HEK293T (cell line): ENCODE results near the gene EYS.

Experiments used
- ARNT ChIP-seq: fragments of 450-650 bp; IDR thresholded peaks from 2 replicates; pipeline ENCODE4 v1.6.1; 2017; ENCODE audit warnings: mild to moderate bottlenecking
- BHLHE40 ChIP-seq: fragments of 450-650 bp; IDR thresholded peaks from 2 replicates; pipeline ENCODE4 v1.6.1; 2016; ENCODE audit warnings: mild to moderate bottlenecking, moderate library complexity, borderline replicate concordance
- CTBP1 ChIP-seq: fragments of 450-650 bp; IDR thresholded peaks from 2 replicates; pipeline ENCODE4 v1.6.1; 2016; ENCODE audit warnings: borderline replicate concordance
- ELF4 ChIP-seq: fragments of 450-650 bp; IDR thresholded peaks from 2 replicates; pipeline ENCODE4 v1.6.1; 2017; ENCODE audit warnings: antibody characterized with exemption
- FOXA1 ChIP-seq: fragments of 450-650 bp; IDR thresholded peaks from 2 replicates; pipeline ENCODE4 v1.6.1; 2016; ENCODE audit warnings: mild to moderate bottlenecking
- FOXK2 ChIP-seq: fragments of 450-650 bp; IDR thresholded peaks from 2 replicates; pipeline ENCODE4 v1.6.1; 2016; ENCODE audit warnings: mild to moderate bottlenecking
- FOXM1 ChIP-seq: fragments of 450-650 bp; IDR thresholded peaks from 2 replicates; pipeline ENCODE4 v1.6.1; 2017; ENCODE audit warnings: mild to moderate bottlenecking, borderline replicate concordance
- HDGF ChIP-seq: fragments of 450-650 bp; IDR thresholded peaks from 2 replicates; pipeline ENCODE4 v1.6.1; 2017; ENCODE audit warnings: antibody characterized with exemption, borderline replicate concordance
- L3MBTL2 ChIP-seq: fragments of 450-650 bp; conservative IDR thresholded peaks from 2 replicates; pipeline ENCODE4 v1.6.1; 2016; ENCODE audit warnings: mild to moderate bottlenecking
- NFRKB ChIP-seq: fragments of 450-650 bp; IDR thresholded peaks from 2 replicates; pipeline ENCODE4 v1.6.1; 2016; ENCODE audit warnings: mild to moderate bottlenecking, moderate library complexity
- SP1 ChIP-seq: fragments of 450-650 bp; IDR thresholded peaks from 2 replicates; pipeline ENCODE4 v1.6.1; 2017
- SUZ12 ChIP-seq: fragments of 450-650 bp; IDR thresholded peaks from 2 replicates; pipeline ENCODE4 v1.6.1; 2016; ENCODE audit warnings: mild to moderate bottlenecking
- TARDBP ChIP-seq: fragments of 450-650 bp; IDR thresholded peaks from 2 replicates; pipeline ENCODE4 v1.6.1; 2016
- ZNF384 ChIP-seq: fragments of 450-650 bp; IDR thresholded peaks from 2 replicates; pipeline ENCODE4 v1.6.1; 2016

DNA sequence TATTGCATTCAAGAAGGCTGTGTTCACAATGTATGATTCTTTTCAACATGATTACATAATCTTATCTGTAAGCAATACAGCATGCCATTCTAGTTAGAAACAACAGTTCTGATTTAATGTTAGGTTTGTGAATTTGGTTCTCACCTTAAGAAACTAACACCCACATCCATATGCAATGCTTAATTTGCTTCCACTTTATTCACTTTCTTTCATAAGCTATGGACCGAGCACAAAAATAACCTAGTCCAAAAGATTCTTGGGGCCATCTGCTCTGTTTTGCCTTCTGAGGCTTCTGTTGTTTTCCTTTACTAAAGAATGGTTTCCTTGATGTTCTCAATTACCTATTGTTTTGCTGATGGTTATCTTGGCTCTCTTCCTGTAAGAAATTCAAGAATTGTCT is 258.2 kb downstream of the EYS start:
- TF ChIP-seq TARDBP (no peak), ELF4 (no peak), BHLHE40 (no peak), CTBP1 (no peak), FOXM1 (no peak), SP1 (no peak), FOXK2 (no peak), HDGF (no peak), L3MBTL2 (no peak), FOXA1 (no peak), ZNF384 (no peak), ARNT (no peak), NFRKB (no peak), SUZ12 (no peak)
